Liver (tissue), 9 donors: Measurements from ENCODE around the gene GDF10. TPM values are rescaled to one million over a fixed set of nuclear protein-coding genes. Genes with fewer than 3 reads are reported as not detected.

Source experiments
- DNase-seq: peaks from one replicate; pipeline ENCODE4 v3.0.0-alpha.2; 2017; ENCODE audit warnings: low spot score
- H3K27ac ChIP-seq, 2 donors: one replicate each; pipeline ENCODE4 v1.7.0; 2013; ENCODE audit warnings: inconsistent platforms in 2 of 2, low read length in 2 of 2, control low read depth in 1 of 2, low read depth in 1 of 2, mild to moderate bottlenecking in 1 of 2
- H3K27me3 ChIP-seq, 4 donors: one replicate each; pipeline versions ENCODE4 v1.6.1 to v1.7.0; 2013; ENCODE audit warnings: low read length in 3 of 4, inconsistent platforms in 1 of 4, mild to moderate bottlenecking in 1 of 4, moderate library complexity in 1 of 4; ENCODE audit not compliant: control insufficient read depth in 4 of 4, insufficient read depth in 4 of 4
- H3K36me3 ChIP-seq, 4 donors: one replicate each; pipeline versions ENCODE4 v1.6.1 to v1.7.0; 2013; ENCODE audit warnings: low read length in 3 of 4, mild to moderate bottlenecking in 3 of 4, low read depth in 1 of 4, moderate library complexity in 1 of 4; ENCODE audit not compliant: control insufficient read depth in 4 of 4, insufficient read depth in 3 of 4
- H3K4me1 ChIP-seq, 4 donors: one replicate each; pipeline versions ENCODE4 v1.6.1 to v1.7.0; 2013; ENCODE audit warnings: low read length in 3 of 4, mild to moderate bottlenecking in 3 of 4, moderate library complexity in 1 of 4; ENCODE audit not compliant: control insufficient read depth in 4 of 4, insufficient read depth in 4 of 4
- H3K4me3 ChIP-seq, 3 donors: one replicate each; pipeline versions ENCODE4 v1.6.1 to v1.7.0; 2013; ENCODE audit warnings: low read length in 3 of 3, control low read depth in 1 of 3, low read depth in 1 of 3, mild to moderate bottlenecking in 1 of 3
- H3K9ac ChIP-seq, 2 donors: one replicate each; pipeline ENCODE4 v1.7.0; 2013; ENCODE audit warnings: low read length in 2 of 2, mild to moderate bottlenecking in 2 of 2, moderate library complexity in 2 of 2, control low read depth in 1 of 2, low read depth in 1 of 2
- H3K9me3 ChIP-seq, 4 donors: one replicate each; pipeline versions ENCODE4 v1.6.1 to v1.7.0; 2013; ENCODE audit warnings: low read length in 3 of 4; ENCODE audit not compliant: control insufficient read depth in 4 of 4
- EGR1 ChIP-seq, 2 donors: IDR thresholded peaks; 2 replicates each; pipeline ENCODE4 v1.6.1; 2016 to 2018; ENCODE audit warnings: antibody characterized with exemption in 2 of 2, low read depth in 2 of 2
- HNF4A ChIP-seq, 2 donors: conservative IDR thresholded peaks; 2 replicates each; pipeline ENCODE4 v1.6.1; 2016; ENCODE audit warnings: antibody characterized with exemption in 2 of 2, mild to moderate bottlenecking in 2 of 2
- HNF4G ChIP-seq: IDR thresholded peaks from 2 replicates; pipeline ENCODE4 v1.6.1; 2016; ENCODE audit warnings: antibody characterized with exemption
- JUND ChIP-seq, 2 donors: IDR thresholded peaks; 2 replicates each; pipeline ENCODE4 v1.6.1; 2016; ENCODE audit warnings: antibody characterized with exemption in 2 of 2
- NR2F2 ChIP-seq: IDR thresholded peaks from 2 replicates; pipeline ENCODE4 v1.6.1; 2016; ENCODE audit warnings: antibody characterized with exemption
- RAD21 ChIP-seq, 2 donors: IDR thresholded peaks; 2 replicates each; pipeline ENCODE4 v1.6.1; 2016; ENCODE audit warnings: antibody characterized with exemption in 2 of 2, mild to moderate bottlenecking in 2 of 2
- RXRA ChIP-seq, 2 donors: IDR thresholded peaks; 2 replicates each; pipeline ENCODE4 v1.6.1; 2017 to 2018; ENCODE audit warnings: antibody characterized with exemption in 2 of 2, mild to moderate bottlenecking in 1 of 2
- SP1 ChIP-seq: IDR thresholded peaks from 2 replicates; pipeline ENCODE4 v1.6.1; 2018; ENCODE audit warnings: antibody characterized with exemption, mild to moderate bottlenecking
- WGBS: extraction: QIAGEN DNeasy Blood & Tissue Kit; methylation state at CpG from one replicate; pipeline ENCODE4 v1.1.7; 2013; 5-methylcytosine and 5-hydroxymethylcytosine counted together
- polyA plus RNA-seq, 2 donors: library from polyadenylated mRNA; stranded (reverse) in 1 of 2; unstranded in 1 of 2; fragments of 200-250 nt in 1 of 2; fragments of >200 nt in 1 of 2; fragmentation: Nextera tagmentation in 1 of 2; extraction: Ambion mirVana in 1 of 2; gene quantifications; one replicate each; pipeline versions ENCODE4 v1.2.1 to v1.2.3, GENCODE V29; 2013 to 2015
- total RNA-seq, 2 donors: library from RNA; depleted of rRNA; stranded (reverse); fragments of >200 nt; gene quantifications; one replicate each; pipeline ENCODE4 v1.2.3, GENCODE V29; 2014
- TF ChIP-seq, protein P1 (sequence below): fragments of 150-350 bp; IDR thresholded peaks from 2 replicates; pipeline ENCODE4 v1.5.1; 2017; ENCODE audit warnings: improper control_type of control experiment, low read depth, low read length; ENCODE audit not compliant: missing input control
- TF ChIP-seq, protein P2 (sequence below): IDR thresholded peaks from 2 replicates; pipeline ENCODE4 v1.6.1; 2016; ENCODE audit warnings: antibody characterized with exemption
- TF ChIP-seq, protein P3 (sequence below): IDR thresholded peaks from 2 replicates; pipeline ENCODE4 v1.6.1; 2016; ENCODE audit warnings: antibody characterized with exemption
- TF ChIP-seq, protein P4 (sequence below): IDR thresholded peaks from 2 replicates; pipeline ENCODE4 v1.6.1; 2016; ENCODE audit warnings: antibody characterized with exemption
- TF ChIP-seq, protein P5 (sequence below): IDR thresholded peaks from 2 replicates; pipeline ENCODE4 v1.6.1; 2016; ENCODE audit warnings: antibody characterized with exemption, mild to moderate bottlenecking
- donor health status: healthy.
- donor health status: healthy.
- donor health status: healthy.
- donor health status: healthy.
- donor health status: healthy.

Gene GDF10
- total and polyA plus RNA-seq, 4 donors, result under 0.01 to 0.28 (median 0.11) TPM

DNA sequence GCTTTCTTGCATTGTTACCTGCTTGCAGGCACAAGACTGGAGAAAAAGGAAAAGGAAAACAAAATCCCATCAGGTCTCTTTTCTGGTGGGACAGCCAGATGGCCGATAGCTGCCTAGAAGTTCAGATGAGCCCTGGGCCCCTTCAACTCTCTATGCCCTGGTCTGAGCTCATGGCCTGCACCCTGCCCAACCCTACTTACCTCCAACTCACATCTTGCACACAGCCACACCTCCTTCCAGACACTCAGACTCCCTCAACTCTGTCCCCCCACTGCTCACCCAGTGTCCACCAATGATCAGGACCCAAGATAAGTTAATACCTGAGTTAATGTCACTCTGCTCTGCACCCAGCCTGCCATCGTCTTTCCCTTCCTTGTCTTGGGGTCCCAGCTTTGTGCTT is 59.1 kb downstream of the GDF10 start:
- no peak for DNase-seq
- Histone ChIP-seq H3K36me3 (no peaks in the 10 kb centered on the region), H3K9ac (no peak overlapping the region), H3K4me3 (no peak overlapping the region), H3K4me1 (no peaks in the 10 kb centered on the region), H3K9me3 (no peaks in the 10 kb centered on the region), H3K27me3 (no peaks in the 10 kb centered on the region), H3K27ac (no peak overlapping the region)
- TF ChIP-seq HNF4A (conservative IDR thresholded peaks at IDR 0.05) (no peak), RAD21 (IDR thresholded peaks at IDR 0.05) (no peak), RXRA (IDR thresholded peaks at IDR 0.05) (no peak)
- TF ChIP-seq, protein P1, sequence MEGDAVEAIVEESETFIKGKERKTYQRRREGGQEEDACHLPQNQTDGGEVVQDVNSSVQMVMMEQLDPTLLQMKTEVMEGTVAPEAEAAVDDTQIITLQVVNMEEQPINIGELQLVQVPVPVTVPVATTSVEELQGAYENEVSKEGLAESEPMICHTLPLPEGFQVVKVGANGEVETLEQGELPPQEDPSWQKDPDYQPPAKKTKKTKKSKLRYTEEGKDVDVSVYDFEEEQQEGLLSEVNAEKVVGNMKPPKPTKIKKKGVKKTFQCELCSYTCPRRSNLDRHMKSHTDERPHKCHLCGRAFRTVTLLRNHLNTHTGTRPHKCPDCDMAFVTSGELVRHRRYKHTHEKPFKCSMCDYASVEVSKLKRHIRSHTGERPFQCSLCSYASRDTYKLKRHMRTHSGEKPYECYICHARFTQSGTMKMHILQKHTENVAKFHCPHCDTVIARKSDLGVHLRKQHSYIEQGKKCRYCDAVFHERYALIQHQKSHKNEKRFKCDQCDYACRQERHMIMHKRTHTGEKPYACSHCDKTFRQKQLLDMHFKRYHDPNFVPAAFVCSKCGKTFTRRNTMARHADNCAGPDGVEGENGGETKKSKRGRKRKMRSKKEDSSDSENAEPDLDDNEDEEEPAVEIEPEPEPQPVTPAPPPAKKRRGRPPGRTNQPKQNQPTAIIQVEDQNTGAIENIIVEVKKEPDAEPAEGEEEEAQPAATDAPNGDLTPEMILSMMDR, result no peak
- TF ChIP-seq, protein P2, sequence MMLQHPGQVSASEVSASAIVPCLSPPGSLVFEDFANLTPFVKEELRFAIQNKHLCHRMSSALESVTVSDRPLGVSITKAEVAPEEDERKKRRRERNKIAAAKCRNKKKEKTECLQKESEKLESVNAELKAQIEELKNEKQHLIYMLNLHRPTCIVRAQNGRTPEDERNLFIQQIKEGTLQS, result no peak
- TF ChIP-seq, protein P3, sequence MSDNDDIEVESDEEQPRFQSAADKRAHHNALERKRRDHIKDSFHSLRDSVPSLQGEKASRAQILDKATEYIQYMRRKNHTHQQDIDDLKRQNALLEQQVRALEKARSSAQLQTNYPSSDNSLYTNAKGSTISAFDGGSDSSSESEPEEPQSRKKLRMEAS, result no peak
- 91% methylated on average over 2 of the region's 2 CpGs for WGBS

DNA sequence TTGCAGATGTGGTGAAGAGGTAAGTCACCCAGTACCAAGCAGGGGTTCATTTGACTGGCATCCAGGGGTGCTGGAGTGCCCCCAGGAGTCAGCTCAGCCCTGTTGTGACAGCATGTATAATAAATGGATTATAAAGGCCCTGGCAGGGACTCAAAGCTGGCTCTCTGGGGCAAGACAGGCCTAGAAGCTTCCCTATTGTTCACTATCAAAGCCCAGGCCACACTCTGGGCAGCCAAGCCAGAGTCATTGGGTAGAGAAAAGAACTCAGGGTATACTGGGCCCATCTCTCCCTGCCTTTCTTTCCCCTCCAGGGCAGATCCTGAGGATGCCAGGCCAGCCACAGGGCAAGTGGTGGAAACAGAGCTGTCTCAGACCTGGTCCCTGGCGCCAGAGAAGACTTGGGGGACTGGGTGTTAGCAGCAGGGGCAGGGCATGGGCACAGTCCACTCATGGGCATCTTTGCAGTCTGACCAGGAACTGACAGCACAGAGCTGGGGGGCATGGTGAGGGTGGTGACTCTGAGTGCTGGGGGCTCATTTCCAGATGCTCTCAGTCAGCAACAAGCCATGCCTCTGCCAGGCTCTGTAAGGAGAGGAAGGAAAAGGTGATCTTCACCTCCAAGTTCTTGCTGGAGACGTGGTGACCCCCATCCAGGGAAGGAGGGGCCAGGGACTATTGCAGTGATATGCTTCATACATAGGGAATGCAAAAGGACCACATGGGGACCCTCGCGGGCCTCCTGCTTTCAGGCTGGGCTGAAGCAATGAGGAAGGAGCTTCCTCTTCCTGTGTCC is 59.8 kb downstream of the GDF10 start:
- TF ChIP-seq, protein P3, result no peak
- TF ChIP-seq SP1, result no peak
- TF ChIP-seq HNF4G, result no peak
- no peak for TF ChIP-seq RAD21 (IDR thresholded peaks at IDR 0.05)
- H3K9ac ChIP-seq, result no peak overlapping the region
- no peak overlapping the region for H3K27ac ChIP-seq
- no peaks in the 10 kb centered on the region for H3K9me3 ChIP-seq
- 86% methylated on average over 4 of the region's 4 CpGs for WGBS
- no peaks in the 10 kb centered on the region for H3K4me1 ChIP-seq
- H3K36me3 ChIP-seq, result no peaks in the 10 kb centered on the region
- no peaks in the 10 kb centered on the region for H3K27me3 ChIP-seq
- H3K4me3 ChIP-seq, result no peak overlapping the region
- DNase-seq, result no peak

DNA sequence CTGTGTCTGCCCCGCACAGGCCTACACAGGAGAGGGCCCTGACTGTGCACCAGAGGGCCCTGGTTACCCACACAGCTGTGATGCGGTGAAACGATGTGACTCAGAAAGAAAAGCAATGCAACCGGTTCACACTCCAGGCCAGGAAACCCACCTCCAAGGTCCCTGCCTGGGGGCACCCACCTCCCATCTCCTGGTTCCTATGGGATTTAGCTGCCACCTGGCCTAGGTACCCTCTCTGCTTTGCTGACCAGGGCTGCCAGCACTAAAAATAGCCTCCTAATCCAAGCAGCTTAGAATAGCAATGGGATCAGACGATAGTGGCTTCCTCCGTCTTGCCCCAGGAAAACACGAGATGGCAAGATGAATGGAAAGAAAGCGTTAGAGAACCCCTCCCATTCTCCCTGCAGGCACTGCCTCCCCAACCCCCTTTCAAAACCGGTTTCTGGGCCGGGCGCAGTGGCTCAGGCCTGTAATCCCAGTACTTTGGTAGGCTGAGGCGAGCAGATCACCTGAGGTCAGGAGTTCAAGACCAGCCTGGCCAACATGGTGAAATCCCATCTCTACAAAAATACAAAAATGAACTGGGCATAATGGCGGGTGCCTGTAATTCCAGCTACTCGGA is 60.5 kb downstream of the GDF10 start:
- WGBS, result 91% methylated on average over 14 of the region's 14 CpGs
- DNase-seq, result no peak
- no peaks in the 10 kb centered on the region for H3K27me3 ChIP-seq
- TF ChIP-seq HNF4A (conservative IDR thresholded peaks at IDR 0.05), result no peak
- no peak for TF ChIP-seq JUND (IDR thresholded peaks at IDR 0.05)
- TF ChIP-seq, protein P4, sequence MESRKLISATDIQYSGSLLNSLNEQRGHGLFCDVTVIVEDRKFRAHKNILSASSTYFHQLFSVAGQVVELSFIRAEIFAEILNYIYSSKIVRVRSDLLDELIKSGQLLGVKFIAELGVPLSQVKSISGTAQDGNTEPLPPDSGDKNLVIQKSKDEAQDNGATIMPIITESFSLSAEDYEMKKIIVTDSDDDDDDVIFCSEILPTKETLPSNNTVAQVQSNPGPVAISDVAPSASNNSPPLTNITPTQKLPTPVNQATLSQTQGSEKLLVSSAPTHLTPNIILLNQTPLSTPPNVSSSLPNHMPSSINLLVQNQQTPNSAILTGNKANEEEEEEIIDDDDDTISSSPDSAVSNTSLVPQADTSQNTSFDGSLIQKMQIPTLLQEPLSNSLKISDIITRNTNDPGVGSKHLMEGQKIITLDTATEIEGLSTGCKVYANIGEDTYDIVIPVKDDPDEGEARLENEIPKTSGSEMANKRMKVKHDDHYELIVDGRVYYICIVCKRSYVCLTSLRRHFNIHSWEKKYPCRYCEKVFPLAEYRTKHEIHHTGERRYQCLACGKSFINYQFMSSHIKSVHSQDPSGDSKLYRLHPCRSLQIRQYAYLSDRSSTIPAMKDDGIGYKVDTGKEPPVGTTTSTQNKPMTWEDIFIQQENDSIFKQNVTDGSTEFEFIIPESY, result no peak
- no peak for TF ChIP-seq RAD21 (IDR thresholded peaks at IDR 0.05)
- TF ChIP-seq EGR1 (IDR thresholded peaks at IDR 0.05; ENCODE audit: low read depth in 2 of 2), result no peak
- TF ChIP-seq NR2F2, result no peak
- TF ChIP-seq, protein P1, result no peak
- TF ChIP-seq SP1, result no peak
- TF ChIP-seq, protein P2, result no peak
- TF ChIP-seq, protein P5, sequence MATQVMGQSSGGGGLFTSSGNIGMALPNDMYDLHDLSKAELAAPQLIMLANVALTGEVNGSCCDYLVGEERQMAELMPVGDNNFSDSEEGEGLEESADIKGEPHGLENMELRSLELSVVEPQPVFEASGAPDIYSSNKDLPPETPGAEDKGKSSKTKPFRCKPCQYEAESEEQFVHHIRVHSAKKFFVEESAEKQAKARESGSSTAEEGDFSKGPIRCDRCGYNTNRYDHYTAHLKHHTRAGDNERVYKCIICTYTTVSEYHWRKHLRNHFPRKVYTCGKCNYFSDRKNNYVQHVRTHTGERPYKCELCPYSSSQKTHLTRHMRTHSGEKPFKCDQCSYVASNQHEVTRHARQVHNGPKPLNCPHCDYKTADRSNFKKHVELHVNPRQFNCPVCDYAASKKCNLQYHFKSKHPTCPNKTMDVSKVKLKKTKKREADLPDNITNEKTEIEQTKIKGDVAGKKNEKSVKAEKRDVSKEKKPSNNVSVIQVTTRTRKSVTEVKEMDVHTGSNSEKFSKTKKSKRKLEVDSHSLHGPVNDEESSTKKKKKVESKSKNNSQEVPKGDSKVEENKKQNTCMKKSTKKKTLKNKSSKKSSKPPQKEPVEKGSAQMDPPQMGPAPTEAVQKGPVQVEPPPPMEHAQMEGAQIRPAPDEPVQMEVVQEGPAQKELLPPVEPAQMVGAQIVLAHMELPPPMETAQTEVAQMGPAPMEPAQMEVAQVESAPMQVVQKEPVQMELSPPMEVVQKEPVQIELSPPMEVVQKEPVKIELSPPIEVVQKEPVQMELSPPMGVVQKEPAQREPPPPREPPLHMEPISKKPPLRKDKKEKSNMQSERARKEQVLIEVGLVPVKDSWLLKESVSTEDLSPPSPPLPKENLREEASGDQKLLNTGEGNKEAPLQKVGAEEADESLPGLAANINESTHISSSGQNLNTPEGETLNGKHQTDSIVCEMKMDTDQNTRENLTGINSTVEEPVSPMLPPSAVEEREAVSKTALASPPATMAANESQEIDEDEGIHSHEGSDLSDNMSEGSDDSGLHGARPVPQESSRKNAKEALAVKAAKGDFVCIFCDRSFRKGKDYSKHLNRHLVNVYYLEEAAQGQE, result no peak
- no peak for TF ChIP-seq RXRA (IDR thresholded peaks at IDR 0.05)

More for the DNA sequence above, 60.5 kb downstream of the GDF10 start:
- no peak overlapping the region for H3K27ac ChIP-seq
- H3K36me3 ChIP-seq, result no peaks in the 10 kb centered on the region
- H3K9me3 ChIP-seq, result no peaks in the 10 kb centered on the region
- no peak overlapping the region for H3K9ac ChIP-seq
- no peak overlapping the region for H3K4me3 ChIP-seq
- no peaks in the 10 kb centered on the region for H3K4me1 ChIP-seq
